ENCODE measurements around the gene SLC25A41. TPM values are rescaled to one million over a fixed set of nuclear protein-coding genes. Genes with fewer than 3 reads are reported as not detected.

Gene SLC25A41
- total and polyA plus RNA-seq, 2 of the 8 experiments (the other 6 are each of a cell fraction or from before 2014, with no cell fraction given): 0.50 TPM; not detected in 1

DNA sequence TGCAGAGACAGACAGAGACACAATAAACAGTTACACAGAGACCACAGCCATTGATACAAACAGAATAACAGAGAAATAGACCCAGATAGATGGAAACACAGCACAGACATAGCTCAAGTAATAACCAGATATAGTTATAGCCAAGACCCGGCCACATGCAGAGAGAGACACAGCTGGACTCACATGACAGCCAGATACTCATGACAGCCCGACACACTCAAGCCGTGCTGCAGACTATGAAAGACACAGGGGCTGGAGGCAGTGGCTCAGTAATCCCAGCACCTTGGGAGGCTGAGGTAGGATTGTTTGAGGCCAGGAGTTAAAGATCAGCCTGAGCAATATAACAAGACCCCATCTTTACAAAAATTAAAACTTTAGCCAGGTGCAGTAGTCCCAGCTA lies 49.7 kb upstream of the SLC25A41 start (continued):
- TF ChIP-seq, protein P1, sequence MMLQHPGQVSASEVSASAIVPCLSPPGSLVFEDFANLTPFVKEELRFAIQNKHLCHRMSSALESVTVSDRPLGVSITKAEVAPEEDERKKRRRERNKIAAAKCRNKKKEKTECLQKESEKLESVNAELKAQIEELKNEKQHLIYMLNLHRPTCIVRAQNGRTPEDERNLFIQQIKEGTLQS (IDR thresholded peaks at IDR 0.05; ENCODE audit: insufficient read depth, low read depth, low read length): no peak

All from H1 (cell line).